Liver (tissue), 9 donors: ENCODE results near the gene PIGP. TPM values are rescaled to one million over a fixed set of nuclear protein-coding genes. Genes with fewer than 3 reads are reported as not detected.
"Not testable (repeated sequence)": the region's sequence is repeated elsewhere in the genome, so short reads cannot be mapped to it uniquely, and the experiment has no call there.

Source experiments
- DNase-seq: peaks from one replicate; pipeline ENCODE4 v3.0.0-alpha.2; 2017; ENCODE audit warnings: low spot score
- H3K27ac ChIP-seq, 2 donors: one replicate each; pipeline ENCODE4 v1.7.0; 2013; ENCODE audit warnings: inconsistent platforms in 2 of 2, low read length in 2 of 2, control low read depth in 1 of 2, low read depth in 1 of 2, mild to moderate bottlenecking in 1 of 2
- H3K27me3 ChIP-seq, 4 donors: one replicate each; pipeline versions ENCODE4 v1.6.1 to v1.7.0; 2013; ENCODE audit warnings: low read length in 3 of 4, inconsistent platforms in 1 of 4, mild to moderate bottlenecking in 1 of 4, moderate library complexity in 1 of 4; ENCODE audit not compliant: control insufficient read depth in 4 of 4, insufficient read depth in 4 of 4
- H3K36me3 ChIP-seq, 4 donors: one replicate each; pipeline versions ENCODE4 v1.6.1 to v1.7.0; 2013; ENCODE audit warnings: low read length in 3 of 4, mild to moderate bottlenecking in 3 of 4, low read depth in 1 of 4, moderate library complexity in 1 of 4; ENCODE audit not compliant: control insufficient read depth in 4 of 4, insufficient read depth in 3 of 4
- H3K4me1 ChIP-seq, 4 donors: one replicate each; pipeline versions ENCODE4 v1.6.1 to v1.7.0; 2013; ENCODE audit warnings: low read length in 3 of 4, mild to moderate bottlenecking in 3 of 4, moderate library complexity in 1 of 4; ENCODE audit not compliant: control insufficient read depth in 4 of 4, insufficient read depth in 4 of 4
- H3K4me3 ChIP-seq, 3 donors: one replicate each; pipeline versions ENCODE4 v1.6.1 to v1.7.0; 2013; ENCODE audit warnings: low read length in 3 of 3, control low read depth in 1 of 3, low read depth in 1 of 3, mild to moderate bottlenecking in 1 of 3
- H3K9ac ChIP-seq, 2 donors: one replicate each; pipeline ENCODE4 v1.7.0; 2013; ENCODE audit warnings: low read length in 2 of 2, mild to moderate bottlenecking in 2 of 2, moderate library complexity in 2 of 2, control low read depth in 1 of 2, low read depth in 1 of 2
- H3K9me3 ChIP-seq, 4 donors: one replicate each; pipeline versions ENCODE4 v1.6.1 to v1.7.0; 2013; ENCODE audit warnings: low read length in 3 of 4; ENCODE audit not compliant: control insufficient read depth in 4 of 4
- EGR1 ChIP-seq, 2 donors: IDR thresholded peaks; 2 replicates each; pipeline ENCODE4 v1.6.1; 2016 to 2018; ENCODE audit warnings: antibody characterized with exemption in 2 of 2, low read depth in 2 of 2
- FOXA1 ChIP-seq: IDR thresholded peaks from 2 replicates; pipeline ENCODE4 v1.6.1; 2016; ENCODE audit warnings: antibody characterized with exemption
- FOXA2 ChIP-seq: IDR thresholded peaks from 2 replicates; pipeline ENCODE4 v1.6.1; 2016; ENCODE audit warnings: antibody characterized with exemption
- GABPA ChIP-seq, 2 donors: IDR thresholded peaks in 1 of 2; conservative IDR thresholded peaks in 1 of 2; 2 replicates each; pipeline ENCODE4 v1.6.1; 2016; ENCODE audit warnings: antibody characterized with exemption in 2 of 2, mild to moderate bottlenecking in 1 of 2, moderate library complexity in 1 of 2
- HNF4G ChIP-seq: IDR thresholded peaks from 2 replicates; pipeline ENCODE4 v1.6.1; 2016; ENCODE audit warnings: antibody characterized with exemption
- JUND ChIP-seq, 2 donors: IDR thresholded peaks; 2 replicates each; pipeline ENCODE4 v1.6.1; 2016; ENCODE audit warnings: antibody characterized with exemption in 2 of 2
- NR2F2 ChIP-seq: IDR thresholded peaks from 2 replicates; pipeline ENCODE4 v1.6.1; 2016; ENCODE audit warnings: antibody characterized with exemption
- RAD21 ChIP-seq, 2 donors: IDR thresholded peaks; 2 replicates each; pipeline ENCODE4 v1.6.1; 2016; ENCODE audit warnings: antibody characterized with exemption in 2 of 2, mild to moderate bottlenecking in 2 of 2
- REST ChIP-seq: IDR thresholded peaks from 2 replicates; pipeline ENCODE4 v1.6.1; 2016; ENCODE audit warnings: antibody characterized with exemption, mild to moderate bottlenecking
- RXRA ChIP-seq, 2 donors: IDR thresholded peaks; 2 replicates each; pipeline ENCODE4 v1.6.1; 2017 to 2018; ENCODE audit warnings: antibody characterized with exemption in 2 of 2, mild to moderate bottlenecking in 1 of 2
- SP1 ChIP-seq: IDR thresholded peaks from 2 replicates; pipeline ENCODE4 v1.6.1; 2018; ENCODE audit warnings: antibody characterized with exemption, mild to moderate bottlenecking
- TAF1 ChIP-seq: conservative IDR thresholded peaks from 2 replicates; pipeline ENCODE4 v1.6.1; 2016; ENCODE audit warnings: antibody characterized with exemption, mild to moderate bottlenecking
- YY1 ChIP-seq: IDR thresholded peaks from 2 replicates; pipeline ENCODE4 v1.6.1; 2016; ENCODE audit warnings: antibody characterized with exemption, mild to moderate bottlenecking
- WGBS: extraction: QIAGEN DNeasy Blood & Tissue Kit; methylation state at CpG from one replicate; pipeline ENCODE4 v1.1.7; 2013; 5-methylcytosine and 5-hydroxymethylcytosine counted together
- polyA plus RNA-seq, 2 donors: library from polyadenylated mRNA; stranded (reverse) in 1 of 2; unstranded in 1 of 2; fragments of 200-250 nt in 1 of 2; fragments of >200 nt in 1 of 2; fragmentation: Nextera tagmentation in 1 of 2; extraction: Ambion mirVana in 1 of 2; gene quantifications; one replicate each; pipeline versions ENCODE4 v1.2.1 to v1.2.3, GENCODE V29; 2013 to 2015
- total RNA-seq, 2 donors: library from RNA; depleted of rRNA; stranded (reverse); fragments of >200 nt; gene quantifications; one replicate each; pipeline ENCODE4 v1.2.3, GENCODE V29; 2014
- TF ChIP-seq, protein P1 (sequence below): IDR thresholded peaks from 2 replicates; pipeline ENCODE4 v1.6.1; 2016; ENCODE audit warnings: antibody characterized with exemption
- TF ChIP-seq, protein P2 (sequence below): IDR thresholded peaks from 2 replicates; pipeline ENCODE4 v1.6.1; 2016; ENCODE audit warnings: antibody characterized with exemption
- TF ChIP-seq, protein P3 (sequence below): fragments of 150-350 bp; IDR thresholded peaks from 2 replicates; pipeline ENCODE4 v1.5.1; 2017; ENCODE audit warnings: improper control_type of control experiment, low read depth, low read length; ENCODE audit not compliant: missing input control
- TF ChIP-seq, protein P4 (sequence below): IDR thresholded peaks from 2 replicates; pipeline ENCODE4 v1.6.1; 2016; ENCODE audit warnings: antibody characterized with exemption
- donor health status: healthy.
- donor health status: healthy.
- donor health status: healthy.
- donor health status: healthy.
- donor health status: healthy.

The PIGP gene
- total and polyA plus RNA-seq, 4 donors = 3.8 to 26.2 (median 11.7) TPM

GRCh38 chr21:37055271-37055855 is 17.5 kb downstream of the PIGP start:
- no peaks in the 10 kb centered on the region for H3K36me3 ChIP-seq
- TF ChIP-seq, protein P1, sequence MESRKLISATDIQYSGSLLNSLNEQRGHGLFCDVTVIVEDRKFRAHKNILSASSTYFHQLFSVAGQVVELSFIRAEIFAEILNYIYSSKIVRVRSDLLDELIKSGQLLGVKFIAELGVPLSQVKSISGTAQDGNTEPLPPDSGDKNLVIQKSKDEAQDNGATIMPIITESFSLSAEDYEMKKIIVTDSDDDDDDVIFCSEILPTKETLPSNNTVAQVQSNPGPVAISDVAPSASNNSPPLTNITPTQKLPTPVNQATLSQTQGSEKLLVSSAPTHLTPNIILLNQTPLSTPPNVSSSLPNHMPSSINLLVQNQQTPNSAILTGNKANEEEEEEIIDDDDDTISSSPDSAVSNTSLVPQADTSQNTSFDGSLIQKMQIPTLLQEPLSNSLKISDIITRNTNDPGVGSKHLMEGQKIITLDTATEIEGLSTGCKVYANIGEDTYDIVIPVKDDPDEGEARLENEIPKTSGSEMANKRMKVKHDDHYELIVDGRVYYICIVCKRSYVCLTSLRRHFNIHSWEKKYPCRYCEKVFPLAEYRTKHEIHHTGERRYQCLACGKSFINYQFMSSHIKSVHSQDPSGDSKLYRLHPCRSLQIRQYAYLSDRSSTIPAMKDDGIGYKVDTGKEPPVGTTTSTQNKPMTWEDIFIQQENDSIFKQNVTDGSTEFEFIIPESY = no peak
- TF ChIP-seq GABPA (IDR thresholded peaks at IDR 0.05 in 1 of 2, conservative IDR thresholded peaks at IDR 0.05 in 1 of 2) = no peak
- TF ChIP-seq FOXA2 = no peak
- no peak for TF ChIP-seq RXRA (IDR thresholded peaks at IDR 0.05)
- TF ChIP-seq, protein P2, sequence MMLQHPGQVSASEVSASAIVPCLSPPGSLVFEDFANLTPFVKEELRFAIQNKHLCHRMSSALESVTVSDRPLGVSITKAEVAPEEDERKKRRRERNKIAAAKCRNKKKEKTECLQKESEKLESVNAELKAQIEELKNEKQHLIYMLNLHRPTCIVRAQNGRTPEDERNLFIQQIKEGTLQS = no peak
- no peak for TF ChIP-seq FOXA1
- TF ChIP-seq, protein P3, sequence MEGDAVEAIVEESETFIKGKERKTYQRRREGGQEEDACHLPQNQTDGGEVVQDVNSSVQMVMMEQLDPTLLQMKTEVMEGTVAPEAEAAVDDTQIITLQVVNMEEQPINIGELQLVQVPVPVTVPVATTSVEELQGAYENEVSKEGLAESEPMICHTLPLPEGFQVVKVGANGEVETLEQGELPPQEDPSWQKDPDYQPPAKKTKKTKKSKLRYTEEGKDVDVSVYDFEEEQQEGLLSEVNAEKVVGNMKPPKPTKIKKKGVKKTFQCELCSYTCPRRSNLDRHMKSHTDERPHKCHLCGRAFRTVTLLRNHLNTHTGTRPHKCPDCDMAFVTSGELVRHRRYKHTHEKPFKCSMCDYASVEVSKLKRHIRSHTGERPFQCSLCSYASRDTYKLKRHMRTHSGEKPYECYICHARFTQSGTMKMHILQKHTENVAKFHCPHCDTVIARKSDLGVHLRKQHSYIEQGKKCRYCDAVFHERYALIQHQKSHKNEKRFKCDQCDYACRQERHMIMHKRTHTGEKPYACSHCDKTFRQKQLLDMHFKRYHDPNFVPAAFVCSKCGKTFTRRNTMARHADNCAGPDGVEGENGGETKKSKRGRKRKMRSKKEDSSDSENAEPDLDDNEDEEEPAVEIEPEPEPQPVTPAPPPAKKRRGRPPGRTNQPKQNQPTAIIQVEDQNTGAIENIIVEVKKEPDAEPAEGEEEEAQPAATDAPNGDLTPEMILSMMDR = no peak
- no peak for TF ChIP-seq JUND (IDR thresholded peaks at IDR 0.05)
- H3K27ac ChIP-seq = no peak overlapping the region
- no peak overlapping the region for H3K4me3 ChIP-seq
- no peak overlapping the region for H3K9ac ChIP-seq
- no peak for DNase-seq
- WGBS = 86% methylated on average over 2 of the region's 2 CpGs
- no peaks in the 10 kb centered on the region for H3K9me3 ChIP-seq
- H3K27me3 ChIP-seq = no peaks in the 10 kb centered on the region
- H3K4me1 ChIP-seq = no peaks in the 10 kb centered on the region

- not testable (repeated sequence) for H3K27ac ChIP-seq, H3K4me3 ChIP-seq, H3K9me3 ChIP-seq, H3K4me1 ChIP-seq, H3K36me3 ChIP-seq, DNase-seq, H3K27me3 ChIP-seq, H3K9ac ChIP-seq
- WGBS = 86% methylated on average over 3 of the region's 3 CpGs
Observed at GRCh38 chr21:37049741-37050140, 23.1 kb downstream of the PIGP start.

GRCh38 chr21:37047079-37047478 is 25.8 kb downstream of the PIGP start:
- H3K27me3 ChIP-seq = no peaks in the 10 kb centered on the region
- H3K4me1 ChIP-seq = no peaks in the 10 kb centered on the region
- TF ChIP-seq RAD21 (IDR thresholded peaks at IDR 0.05) (no peak), EGR1 (IDR thresholded peaks at IDR 0.05; ENCODE audit: low read depth in 2 of 2) (no peak), REST (no peak), HNF4G (no peak), NR2F2 (no peak), GABPA (IDR thresholded peaks at IDR 0.05 in 1 of 2, conservative IDR thresholded peaks at IDR 0.05 in 1 of 2) (no peak), YY1 (no peak), FOXA2 (no peak), TAF1 (no peak), SP1 (no peak), JUND (IDR thresholded peaks at IDR 0.05) (no peak)
- TF ChIP-seq, protein P4, sequence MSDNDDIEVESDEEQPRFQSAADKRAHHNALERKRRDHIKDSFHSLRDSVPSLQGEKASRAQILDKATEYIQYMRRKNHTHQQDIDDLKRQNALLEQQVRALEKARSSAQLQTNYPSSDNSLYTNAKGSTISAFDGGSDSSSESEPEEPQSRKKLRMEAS = no peak
- TF ChIP-seq, protein P1 = no peak
- TF ChIP-seq, protein P2 = no peak
- H3K9me3 ChIP-seq = no peaks in the 10 kb centered on the region
- H3K9ac ChIP-seq = no peak overlapping the region
- H3K4me3 ChIP-seq = no peak overlapping the region
- no peak overlapping the region for H3K27ac ChIP-seq
- no peak for DNase-seq
- no peaks in the 10 kb centered on the region for H3K36me3 ChIP-seq
- WGBS = 75% methylated on average over 4 of the region's 4 CpGs
